ENCODE measurements around the gene LSM2.

DNA sequence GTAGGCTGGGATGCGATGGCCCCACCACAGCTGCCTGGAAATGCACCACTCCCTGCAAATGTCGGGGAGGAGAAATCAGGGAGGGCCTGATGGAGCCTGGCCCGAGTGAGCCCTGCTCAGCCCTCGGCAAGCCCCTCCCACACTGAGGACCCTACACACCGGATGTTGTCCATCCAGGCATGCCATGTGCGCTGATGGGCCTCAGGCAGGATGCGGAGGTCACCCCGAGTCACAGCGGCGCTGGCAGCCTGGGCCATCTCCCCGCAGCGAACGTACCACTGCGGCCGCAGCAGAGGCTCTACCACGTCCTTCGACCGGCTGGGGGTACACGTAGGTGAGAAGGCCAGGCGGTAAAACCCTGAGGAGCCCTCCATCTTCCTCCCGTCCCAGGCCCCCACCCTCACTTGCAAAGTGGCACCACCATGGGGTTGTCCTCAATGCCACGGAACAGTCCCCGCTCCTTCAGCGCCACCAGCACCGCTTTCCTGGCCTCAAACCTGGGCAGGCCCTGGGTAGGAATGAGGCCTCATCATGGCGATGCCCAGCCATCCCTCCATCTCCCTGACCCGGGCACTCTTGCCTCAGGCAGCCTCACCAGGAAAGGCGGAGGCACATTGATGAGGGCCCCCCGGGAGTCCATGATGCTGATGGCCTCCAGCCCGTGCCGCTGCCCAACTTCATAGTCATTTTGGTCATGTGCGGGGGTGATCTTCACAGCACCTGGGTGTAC lies 24.5 kb downstream of the LSM2 start:
- TF ChIP-seq, protein P1, sequence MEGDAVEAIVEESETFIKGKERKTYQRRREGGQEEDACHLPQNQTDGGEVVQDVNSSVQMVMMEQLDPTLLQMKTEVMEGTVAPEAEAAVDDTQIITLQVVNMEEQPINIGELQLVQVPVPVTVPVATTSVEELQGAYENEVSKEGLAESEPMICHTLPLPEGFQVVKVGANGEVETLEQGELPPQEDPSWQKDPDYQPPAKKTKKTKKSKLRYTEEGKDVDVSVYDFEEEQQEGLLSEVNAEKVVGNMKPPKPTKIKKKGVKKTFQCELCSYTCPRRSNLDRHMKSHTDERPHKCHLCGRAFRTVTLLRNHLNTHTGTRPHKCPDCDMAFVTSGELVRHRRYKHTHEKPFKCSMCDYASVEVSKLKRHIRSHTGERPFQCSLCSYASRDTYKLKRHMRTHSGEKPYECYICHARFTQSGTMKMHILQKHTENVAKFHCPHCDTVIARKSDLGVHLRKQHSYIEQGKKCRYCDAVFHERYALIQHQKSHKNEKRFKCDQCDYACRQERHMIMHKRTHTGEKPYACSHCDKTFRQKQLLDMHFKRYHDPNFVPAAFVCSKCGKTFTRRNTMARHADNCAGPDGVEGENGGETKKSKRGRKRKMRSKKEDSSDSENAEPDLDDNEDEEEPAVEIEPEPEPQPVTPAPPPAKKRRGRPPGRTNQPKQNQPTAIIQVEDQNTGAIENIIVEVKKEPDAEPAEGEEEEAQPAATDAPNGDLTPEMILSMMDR (IDR thresholded peaks at IDR 0.05; ENCODE audit: low read depth, low read length), result no peak
- no peak for TF ChIP-seq EZH2phosphoT487 (IDR thresholded peaks at IDR 0.05; ENCODE audit: low read depth)
